K562 (cell line): ENCODE data around the gene GLIPR1. TPM values are rescaled to one million over a fixed set of nuclear protein-coding genes. Genes with fewer than 3 reads are reported as not detected.

Source experiments
- ATAC-seq: fragments of 200-7000 bp; cut with Tn5 transposase; 3 replicates; pipeline ENCODE4 v1.9.1; 2020; ENCODE audit warnings: moderate library complexity
- BruUV-seq: library from RNA; stranded (reverse); fragments of 400-500 nt; replicated peaks from 2 replicates; lab custom pipeline; 2021; lab: Mats Ljungman, UMichigan
- CTCF ChIA-PET: fragments of 300-600 bp; formaldehyde crosslinking; extraction: SDS; loops from one replicate; lab custom pipeline; 2021; ENCODE audit warnings: low intra/inter-chr PET ratio; lab: Yijun Ruan, JAX
- POLR2A ChIA-PET: fragments of 300-600, 350-650 bp; sonication (Branson Sonifier 250); formaldehyde crosslinking; extraction: SDS; loops from one replicate; lab custom pipeline; 2021; ENCODE audit warnings: antibody characterized with exemption, inconsistent platforms; lab: Yijun Ruan, JAX
- DNase-seq, 4 experiments: peaks; one replicate each; pipeline versions ENCODE4 v3.0.0 to v3.0.0-alpha.2; 2011 to 2018; ENCODE audit warnings: low spot score in 3 of 4, mixed read lengths in 3 of 4; ENCODE audit errors: extremely low read depth in 1 of 4
- FAIRE-seq: peaks from 2 replicates; lab custom pipeline; 2011; peaks lifted over from hg19 to GRCh38; lab: Jason Lieb, UNC
- H2AFZ ChIP-seq: 2 replicates; pipeline ENCODE4 v1.6.0; 2011; ENCODE audit warnings: low read depth, low read length, control low read depth, inconsistent platforms
- H3K27ac ChIP-seq: fragments of 200-600 bp; 3 replicates; pipeline ENCODE4 v1.8.0; 2011; ENCODE audit warnings: low read depth, mild to moderate bottlenecking, control low read depth, inconsistent platforms, low read length, moderate library complexity, mixed read lengths; ENCODE audit errors: extremely low read depth
- H3K27me3 ChIP-seq, 2 experiments: fragments of 300-600 bp in 1 of 2; 2 replicates in 1 of 2; 3 replicates in 1 of 2; pipeline versions ENCODE4 v1.6.0 to v1.8.0; 2011; ENCODE audit warnings: inconsistent platforms in 2 of 2, low read length in 2 of 2, mild to moderate bottlenecking in 1 of 2, mixed read lengths in 1 of 2, moderate library complexity in 1 of 2; ENCODE audit not compliant: control insufficient read depth in 2 of 2, insufficient read depth in 2 of 2
- H3K36me3 ChIP-seq: fragments of 300-600 bp; 3 replicates; pipeline ENCODE4 v1.8.0; 2011; ENCODE audit warnings: mild to moderate bottlenecking, low read length, inconsistent platforms; ENCODE audit not compliant: control insufficient read depth, insufficient read depth
- H3K4me1 ChIP-seq, 2 experiments: fragments of 200-600 bp in 1 of 2; replicated peaks in 1 of 2; 2 replicates in 1 of 2; 3 replicates in 1 of 2; pipeline versions ENCODE4 v1.5.1 to v1.8.0; 2011; ENCODE audit warnings: inconsistent platforms in 2 of 2, low read length in 2 of 2, mild to moderate bottlenecking in 1 of 2, mixed read lengths in 1 of 2, moderate library complexity in 1 of 2; ENCODE audit not compliant: control insufficient read depth in 2 of 2, insufficient read depth in 2 of 2
- H3K4me2 ChIP-seq: 2 replicates; pipeline ENCODE4 v1.6.1; 2011; ENCODE audit warnings: low read length, control low read depth, inconsistent platforms, mixed read lengths; ENCODE audit not compliant: insufficient read depth
- H3K4me3 ChIP-seq: fragments of 200-600 bp; sonication (generic), shearing (Covaris generic); 2 replicates; pipeline ENCODE4 v1.5.1; 2016; ENCODE audit warnings: control low read depth, inconsistent platforms
- H3K79me2 ChIP-seq: fragments of 200-600 bp; 3 replicates; pipeline ENCODE4 v1.8.0; 2011; ENCODE audit warnings: low read length, inconsistent platforms; ENCODE audit not compliant: control insufficient read depth, insufficient read depth
- H3K9ac ChIP-seq, 2 experiments: 2 replicates each; pipeline versions ENCODE4 v1.6.0 to v1.6.1; 2011; ENCODE audit warnings: low read depth in 2 of 2, low read length in 2 of 2, control low read depth in 1 of 2, inconsistent platforms in 1 of 2, mild to moderate bottlenecking in 1 of 2, mixed read lengths in 1 of 2; ENCODE audit not compliant: insufficient read depth in 1 of 2
- H3K9me1 ChIP-seq: one replicate; pipeline ENCODE4 v1.6.0; 2011; ENCODE audit warnings: inconsistent platforms, mild to moderate bottlenecking, low read length, moderate library complexity; ENCODE audit not compliant: control insufficient read depth, insufficient read depth
- H3K9me3 ChIP-seq: replicated peaks from 2 replicates; pipeline ENCODE4 v1.5.1; 2011; ENCODE audit warnings: low read depth, low read length, inconsistent platforms; ENCODE audit not compliant: control insufficient read depth, insufficient read depth
- H4K20me1 ChIP-seq: replicated peaks from 2 replicates; pipeline ENCODE4 v1.6.1; 2011; ENCODE audit warnings: low read length, inconsistent platforms, mixed read lengths; ENCODE audit not compliant: control insufficient read depth, insufficient read depth
- BCL6 ChIP-seq: fragments of 250-450 bp; sonication (Bioruptor Pico); IDR thresholded peaks from 2 replicates; pipeline ENCODE4 v1.4.0; 2020
- CBX2 ChIP-seq: fragments of 200-600 bp; sonication (generic); IDR thresholded peaks from one replicate; pipeline ENCODE4 v1.6.1; 2012; ENCODE audit warnings: mild to moderate bottlenecking, low read length, inconsistent platforms; ENCODE audit not compliant: insufficient read depth, poor library complexity, severe bottlenecking
- NRF1 ChIP-seq, 2 experiments: fragments of 450-650 bp; IDR thresholded peaks in 1 of 2; conservative IDR thresholded peaks in 1 of 2; 2 replicates each; pipeline ENCODE4 v1.6.1; 2014; ENCODE audit warnings: mild to moderate bottlenecking in 2 of 2
- PTBP1 ChIP-seq: fragments of 200-400 bp; formaldehyde crosslinking; IDR thresholded peaks from 2 replicates; pipeline ENCODE4 v1.6.1; 2017; ENCODE audit warnings: low read depth, low read length
- SIN3B ChIP-seq: fragments of 450-650 bp; IDR thresholded peaks from 2 replicates; pipeline ENCODE4 v1.6.1; 2017; ENCODE audit warnings: low read depth, mild to moderate bottlenecking, moderate library complexity
- SMAD2 ChIP-seq: fragments of 150-350 bp; IDR thresholded peaks from 2 replicates; pipeline ENCODE4 v1.6.1; 2014; ENCODE audit warnings: low read depth, mild to moderate bottlenecking, low read length
- SREBF2 ChIP-seq: sonication (generic); formaldehyde crosslinking; IDR thresholded peaks from 2 replicates; pipeline ENCODE4 v1.4.0; 2020; ENCODE audit warnings: mild to moderate bottlenecking, missing genetic modification reagents
- TBP ChIP-seq: optimal IDR thresholded peaks from 2 replicates; pipeline ENCODE3; 2011; ENCODE audit warnings: low read depth, low read length, improper control_type of control experiment
- TEAD1 ChIP-seq, 2 experiments: fragments of 450-650 bp in 1 of 2; sonication (generic) in 1 of 2; formaldehyde crosslinking; IDR thresholded peaks; 2 replicates each; pipeline versions ENCODE4 v1.4.0 to v1.8.0; 2020 to 2022; ENCODE audit warnings: mild to moderate bottlenecking in 2 of 2, missing genetic modification reagents in 1 of 2
- WHSC1 ChIP-seq: IDR thresholded peaks from one replicate; pipeline ENCODE4 v1.6.1; 2012; ENCODE audit warnings: low read length, control low read depth, inconsistent platforms
- ZKSCAN1 ChIP-seq: fragments of 150-350 bp; IDR thresholded peaks from 2 replicates; pipeline ENCODE4 v1.6.1; 2016; ENCODE audit warnings: low read depth, low read length
- ZNF165 ChIP-seq: fragments of 250-450 bp; sonication (Bioruptor Pico); IDR thresholded peaks from 2 replicates; pipeline ENCODE4 v1.4.0; 2020; ENCODE audit warnings: borderline replicate concordance
- ZNF311 ChIP-seq: fragments of 250-450 bp; sonication (Bioruptor Pico); IDR thresholded peaks from 2 replicates; pipeline ENCODE4 v1.4.0; 2020; ENCODE audit warnings: mild to moderate bottlenecking, moderate library complexity
- ZNF740 ChIP-seq, 3 experiments: fragments of 200-800 bp in 1 of 3; sonication (Bioruptor generic) in 1 of 3; sonication (generic) in 1 of 3; formaldehyde crosslinking in 1 of 3; IDR thresholded peaks; 2 replicates each; pipeline versions ENCODE4 v1.6.1 to v1.8.0; 2016 to 2022; ENCODE audit warnings: mild to moderate bottlenecking in 2 of 3, missing compliant biosample characterization in 2 of 3, missing genetic modification characterization in 2 of 3, missing genetic modification reagents in 1 of 3
- ZNF764 ChIP-seq: fragments of 250-450 bp; sonication (Bioruptor Pico); IDR thresholded peaks from 2 replicates; pipeline ENCODE4 v1.4.0; 2020; ENCODE audit warnings: low read depth, mild to moderate bottlenecking, moderate library complexity
- WGBS: fragments of 100-300 bp; shearing (Covaris generic); methylation state at CpG from one replicate; pipeline ENCODE4 v1.1.6; 2016; ENCODE audit warnings: low coverage, mixed read lengths; ENCODE audit not compliant: insufficient coverage; ENCODE audit errors: missing lambda C conversion rate; 5-methylcytosine and 5-hydroxymethylcytosine counted together
- in situ Hi-C: fragments of 300-500 bp; cut with MboI; formaldehyde crosslinking; loops from 4 replicates; pipeline ENCODE4 v1.15.0; 2018; ENCODE audit warnings: inconsistent platforms, mixed read lengths
- intact Hi-C: fragments of 100-400 bp; cut with micrococcal nuclease; formaldehyde crosslinking; loops from 2 replicates; pipeline ENCODE4 v1.14.2; 2022
- polyA plus RNA-seq, 8 experiments: library from polyadenylated mRNA; depleted of rRNA in 4 of 8; stranded (reverse) in 5 of 8; unstranded in 3 of 8; fragments of >200 nt; fragmentation: Nextera tagmentation in 2 of 8; fragmentation: Illumina TruSeq in 1 of 8; extraction: Ambion mirVana in 2 of 8; extraction: Trizol in 1 of 8; gene quantifications; 2 replicates each; pipeline versions ENCODE4 v1.2.1 to v1.2.3, GENCODE V29; 2011 to 2014; ENCODE audit warnings: inconsistent platforms in 1 of 8, missing spikeins in 1 of 8
- total RNA-seq, 7 experiments: library from RNA; depleted of rRNA in 6 of 7; stranded (reverse); fragments of >200 nt in 6 of 7; fragmentation: Illumina TruSeq in 2 of 7; extraction: Trizol in 2 of 7; gene quantifications; 2 replicates each; pipeline versions ENCODE4 v1.2.1 to v1.2.3, GENCODE V29; 2011 to 2021; ENCODE audit warnings: low replicate concordance in 1 of 7
- TF ChIP-seq, protein P1 (sequence below): IDR thresholded peaks from 3 replicates; pipeline ENCODE4 v1.6.1; 2011; ENCODE audit warnings: borderline replicate concordance, mild to moderate bottlenecking, moderate library complexity; ENCODE audit not compliant: insufficient read length; ENCODE audit errors: extremely low read depth
- TF ChIP-seq, protein P2 (sequence below): sonication (generic); formaldehyde crosslinking; IDR thresholded peaks from 2 replicates; pipeline ENCODE4 v1.8.0; 2022; ENCODE audit warnings: mild to moderate bottlenecking, missing genetic modification reagents, borderline replicate concordance

The GLIPR1 gene
- total and polyA plus RNA-seq, 9 of the 15 experiments (the other 6 are each of a cell fraction or from before 2014, with no cell fraction given), result 0.26 to 2.1 (median 1.2) TPM

DNA sequence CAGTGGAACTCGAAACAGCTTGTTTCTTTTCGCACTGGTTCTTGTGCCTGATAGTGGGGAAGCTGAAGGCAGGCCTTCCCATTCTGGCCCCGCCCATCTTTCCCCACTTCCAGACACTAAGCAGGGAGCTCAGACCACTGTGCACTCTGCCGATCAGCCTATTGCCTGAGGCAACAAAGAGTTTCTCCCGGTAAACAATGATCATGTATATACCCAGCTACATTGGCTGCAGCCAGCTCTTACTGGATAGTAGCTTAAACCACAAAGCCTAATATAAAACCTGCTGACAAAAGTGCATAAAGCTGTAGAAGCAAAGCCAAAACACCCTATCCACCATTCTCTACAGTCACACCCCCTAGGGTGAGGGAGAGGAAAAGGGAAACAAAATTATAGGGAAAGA is 24.7 kb upstream of the GLIPR1 start (continued):
- TF ChIP-seq, protein P1, sequence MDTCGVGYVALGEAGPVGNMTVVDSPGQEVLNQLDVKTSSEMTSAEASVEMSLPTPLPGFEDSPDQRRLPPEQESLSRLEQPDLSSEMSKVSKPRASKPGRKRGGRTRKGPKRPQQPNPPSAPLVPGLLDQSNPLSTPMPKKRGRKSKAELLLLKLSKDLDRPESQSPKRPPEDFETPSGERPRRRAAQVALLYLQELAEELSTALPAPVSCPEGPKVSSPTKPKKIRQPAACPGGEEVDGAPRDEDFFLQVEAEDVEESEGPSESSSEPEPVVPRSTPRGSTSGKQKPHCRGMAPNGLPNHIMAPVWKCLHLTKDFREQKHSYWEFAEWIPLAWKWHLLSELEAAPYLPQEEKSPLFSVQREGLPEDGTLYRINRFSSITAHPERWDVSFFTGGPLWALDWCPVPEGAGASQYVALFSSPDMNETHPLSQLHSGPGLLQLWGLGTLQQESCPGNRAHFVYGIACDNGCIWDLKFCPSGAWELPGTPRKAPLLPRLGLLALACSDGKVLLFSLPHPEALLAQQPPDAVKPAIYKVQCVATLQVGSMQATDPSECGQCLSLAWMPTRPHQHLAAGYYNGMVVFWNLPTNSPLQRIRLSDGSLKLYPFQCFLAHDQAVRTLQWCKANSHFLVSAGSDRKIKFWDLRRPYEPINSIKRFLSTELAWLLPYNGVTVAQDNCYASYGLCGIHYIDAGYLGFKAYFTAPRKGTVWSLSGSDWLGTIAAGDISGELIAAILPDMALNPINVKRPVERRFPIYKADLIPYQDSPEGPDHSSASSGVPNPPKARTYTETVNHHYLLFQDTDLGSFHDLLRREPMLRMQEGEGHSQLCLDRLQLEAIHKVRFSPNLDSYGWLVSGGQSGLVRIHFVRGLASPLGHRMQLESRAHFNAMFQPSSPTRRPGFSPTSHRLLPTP, result no peak
- TF ChIP-seq CBX2 (no peak), TBP (no peak), ZKSCAN1 (no peak), BCL6 (no peak), NRF1 (conservative IDR thresholded peaks at IDR 0.05 in 1 of 2, IDR thresholded peaks at IDR 0.05 in 1 of 2) (no peak), TEAD1 (CRISPR knock-in tag; IDR thresholded peaks at IDR 0.05) (no peak), ZNF311 (CRISPR knock-in tag) (no peak), PTBP1 (no peak)

GRCh38 chr12:75457191-75457590 is 23.4 kb upstream of the GLIPR1 start:
- Histone ChIP-seq H3K4me2 (no peak overlapping the region), H4K20me1 (no peaks in the 10 kb centered on the region), H3K27ac (no peak overlapping the region), H3K4me1 (no peaks in the 10 kb centered on the region), H3K79me2 (no peaks in the 10 kb centered on the region), H3K9me3 (no peaks in the 10 kb centered on the region), H3K36me3 (no peaks in the 10 kb centered on the region), H3K9me1 (no peaks in the 10 kb centered on the region), H3K4me3 (no peak overlapping the region), H3K27me3 (no peaks in the 10 kb centered on the region), H2AFZ (no peak overlapping the region), H3K9ac (no peak overlapping the region)
- no TSS peak for BruUV-seq
- ChIA-PET CTCF (no interaction called here), POLR2A (no interaction called here)
- in situ Hi-C loops (no loop called here), intact Hi-C loops (no loop called here)
- WGBS, result 8% methylated on average over 1 of the region's 1 CpG
- no peak for ATAC-seq
- FAIRE-seq, result no peak
- no peak for DNase-seq
- TF ChIP-seq WHSC1 (no peak), ZNF740 (CRISPR knock-in tag; IDR thresholded peaks at IDR 0.05) (no peak), ZNF740 (tag; IDR thresholded peaks at IDR 0.05) (no peak), SIN3B (no peak), SMAD2 (no peak), SREBF2 (CRISPR knock-in tag) (no peak), ZNF764 (CRISPR knock-in tag) (no peak), ZNF165 (no peak)
- TF ChIP-seq, protein P2, sequence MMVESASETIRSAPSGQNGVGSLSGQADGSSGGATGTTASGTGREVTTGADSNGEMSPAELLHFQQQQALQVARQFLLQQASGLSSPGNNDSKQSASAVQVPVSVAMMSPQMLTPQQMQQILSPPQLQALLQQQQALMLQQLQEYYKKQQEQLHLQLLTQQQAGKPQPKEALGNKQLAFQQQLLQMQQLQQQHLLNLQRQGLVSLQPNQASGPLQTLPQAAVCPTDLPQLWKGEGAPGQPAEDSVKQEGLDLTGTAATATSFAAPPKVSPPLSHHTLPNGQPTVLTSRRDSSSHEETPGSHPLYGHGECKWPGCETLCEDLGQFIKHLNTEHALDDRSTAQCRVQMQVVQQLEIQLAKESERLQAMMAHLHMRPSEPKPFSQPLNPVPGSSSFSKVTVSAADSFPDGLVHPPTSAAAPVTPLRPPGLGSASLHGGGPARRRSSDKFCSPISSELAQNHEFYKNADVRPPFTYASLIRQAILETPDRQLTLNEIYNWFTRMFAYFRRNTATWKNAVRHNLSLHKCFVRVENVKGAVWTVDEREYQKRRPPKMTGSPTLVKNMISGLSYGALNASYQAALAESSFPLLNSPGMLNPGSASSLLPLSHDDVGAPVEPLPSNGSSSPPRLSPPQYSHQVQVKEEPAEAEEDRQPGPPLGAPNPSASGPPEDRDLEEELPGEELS (CRISPR knock-in tag), result no peak
